ENCODE results near the gene WDR3. TPM values are rescaled to one million over a fixed set of nuclear protein-coding genes. Genes with fewer than 3 reads are reported as not detected.
A peak's percentile ranks its signal among the peaks of the same experiment; 100 is the strongest.
"Not testable (repeated sequence)": the region's sequence is repeated elsewhere in the genome, so short reads cannot be mapped to it uniquely, and the experiment has no call there.

The WDR3 gene
- total RNA-seq, 1 donor from 2014 or later = 26.8 TPM

- H3K4me1 Mint-ChIP-seq (ENCODE audit: unreplicated experiment) = no peaks in the 10 kb centered on the region
- no peaks in the 10 kb centered on the region for H3K9me3 Mint-ChIP-seq (ENCODE audit: unreplicated experiment)
- DNase-seq (ENCODE audit: low spot score) = no peak
- no peak overlapping the region for H3K27ac Mint-ChIP-seq (ENCODE audit: unreplicated experiment)
- H3K36me3 Mint-ChIP-seq (ENCODE audit: low read depth, unreplicated experiment) = peaks cover 19% of the 10 kb centered on the region
- no peak overlapping the region for H3K4me3 Mint-ChIP-seq (ENCODE audit: unreplicated experiment)
- no peak for TF ChIP-seq CTCF (IDR thresholded peaks at IDR 0.05; ENCODE audit: unreplicated experiment)
- peaks cover 3% of the 10 kb centered on the region for H3K27me3 Mint-ChIP-seq (ENCODE audit: unreplicated experiment)
Measured at GRCh38 chr1:117921991-117922390, 7.5 kb upstream of the WDR3 start.

- H3K27me3 Mint-ChIP-seq (ENCODE audit: unreplicated experiment); H3K4me3 Mint-ChIP-seq (ENCODE audit: unreplicated experiment); H3K27ac Mint-ChIP-seq (ENCODE audit: unreplicated experiment); H3K4me1 Mint-ChIP-seq (ENCODE audit: unreplicated experiment); DNase-seq (ENCODE audit: low spot score); H3K9me3 Mint-ChIP-seq (ENCODE audit: unreplicated experiment): not testable (repeated sequence)
- peaks cover 18% of the 10 kb centered on the region for H3K36me3 Mint-ChIP-seq (ENCODE audit: low read depth, unreplicated experiment)
Measured at GRCh38 chr1:117922717-117923116, 6.8 kb upstream of the WDR3 start.

- Mint-ChIP-seq H3K4me1 (ENCODE audit: unreplicated experiment) (peaks cover 22% of the 10 kb centered on the region), H3K27me3 (ENCODE audit: unreplicated experiment) (peaks cover 15% of the 10 kb centered on the region), H3K9me3 (ENCODE audit: unreplicated experiment) (no peaks in the 10 kb centered on the region), H3K4me3 (ENCODE audit: unreplicated experiment) (no peak overlapping the region), H3K36me3 (ENCODE audit: low read depth, unreplicated experiment) (peaks cover 5% of the 10 kb centered on the region), H3K27ac (ENCODE audit: unreplicated experiment) (no peak overlapping the region)
- TF ChIP-seq CTCF (IDR thresholded peaks at IDR 0.05; ENCODE audit: unreplicated experiment) = no peak
- DNase-seq (ENCODE audit: low spot score) = no peak
Measured at GRCh38 chr1:117925981-117926380, 3.6 kb upstream of the WDR3 start.

GRCh38 chr1:117928881-117929342 is 627 bp upstream of the WDR3 start:
- peak overlapping the region; percentile 99 for H3K4me3 Mint-ChIP-seq (ENCODE audit: unreplicated experiment)
- no peak for TF ChIP-seq CTCF (IDR thresholded peaks at IDR 0.05; ENCODE audit: unreplicated experiment)
- H3K9me3 Mint-ChIP-seq (ENCODE audit: unreplicated experiment) = no peaks in the 10 kb centered on the region
- peaks cover 30% of the 10 kb centered on the region for H3K4me1 Mint-ChIP-seq (ENCODE audit: unreplicated experiment)
- H3K27me3 Mint-ChIP-seq (ENCODE audit: unreplicated experiment) = peaks cover 15% of the 10 kb centered on the region
- H3K27ac Mint-ChIP-seq (ENCODE audit: unreplicated experiment) = peak overlapping the region; percentile 86
- H3K36me3 Mint-ChIP-seq (ENCODE audit: low read depth, unreplicated experiment) = peaks cover 5% of the 10 kb centered on the region
- DNase-seq (ENCODE audit: low spot score) = peak; percentile 58

GRCh38 chr1:117930173-117930447 is 571 bp downstream of the WDR3 start:
- H3K9me3 Mint-ChIP-seq (ENCODE audit: unreplicated experiment) = no peaks in the 10 kb centered on the region
- H3K4me3 Mint-ChIP-seq (ENCODE audit: unreplicated experiment) = peak overlapping the region; percentile 99
- TF ChIP-seq CTCF (IDR thresholded peaks at IDR 0.05; ENCODE audit: unreplicated experiment) = no peak
- no peak for DNase-seq (ENCODE audit: low spot score)
- H3K27ac Mint-ChIP-seq (ENCODE audit: unreplicated experiment) = peak overlapping the region; percentile 86
- H3K27me3 Mint-ChIP-seq (ENCODE audit: unreplicated experiment) = peaks cover 14% of the 10 kb centered on the region
- peaks cover 30% of the 10 kb centered on the region for H3K4me1 Mint-ChIP-seq (ENCODE audit: unreplicated experiment)
- H3K36me3 Mint-ChIP-seq (ENCODE audit: low read depth, unreplicated experiment) = no peaks in the 10 kb centered on the region

- H3K27me3 Mint-ChIP-seq (ENCODE audit: unreplicated experiment) = peaks cover 14% of the 10 kb centered on the region
- H3K4me1 Mint-ChIP-seq (ENCODE audit: unreplicated experiment) = peaks cover 30% of the 10 kb centered on the region
- no peaks in the 10 kb centered on the region for H3K9me3 Mint-ChIP-seq (ENCODE audit: unreplicated experiment)
- H3K27ac Mint-ChIP-seq (ENCODE audit: unreplicated experiment) = peak overlapping the region; percentile 86
- no peaks in the 10 kb centered on the region for H3K36me3 Mint-ChIP-seq (ENCODE audit: low read depth, unreplicated experiment)
- TF ChIP-seq CTCF (IDR thresholded peaks at IDR 0.05; ENCODE audit: unreplicated experiment) = no peak
- peak overlapping the region; percentile 99 for H3K4me3 Mint-ChIP-seq (ENCODE audit: unreplicated experiment)
- DNase-seq (ENCODE audit: low spot score) = no peak
Measured at GRCh38 chr1:117930484-117930883, 945 bp downstream of the WDR3 start.
